ENCODE results near the gene FAM229B.
"Not testable (repeated sequence)": the region's sequence is repeated elsewhere in the genome, so short reads cannot be mapped to it uniquely, and the experiment has no call there.

FAM229B gene

DNA sequence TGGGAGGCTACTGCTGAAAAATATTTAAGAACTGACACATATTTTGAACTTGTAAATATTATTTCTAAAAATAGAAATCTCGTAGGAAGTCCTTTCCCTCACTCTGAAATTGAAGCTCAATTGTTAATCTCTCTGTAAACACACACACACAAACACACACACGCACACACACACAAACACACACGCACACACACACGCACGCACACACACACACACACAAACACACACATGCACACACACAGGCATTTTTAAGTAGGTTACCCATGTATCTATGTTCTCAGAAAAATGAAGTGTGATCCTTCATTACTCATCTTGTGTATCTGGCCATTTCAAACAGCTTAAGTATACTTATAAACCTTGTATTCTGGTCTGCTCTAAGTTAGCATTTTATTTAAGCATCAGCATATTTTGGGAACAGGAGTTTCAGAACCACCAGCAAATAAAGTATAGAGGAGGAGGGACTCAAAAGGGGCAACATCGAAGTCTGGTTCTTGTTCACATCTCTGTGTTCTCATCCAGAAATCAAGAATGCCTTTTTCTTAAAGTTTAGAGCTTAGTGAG is 21.9 kb upstream of the FAM229B start:
- DNase-seq, result no peak

GRCh38 chr6:112066606-112067005 is 20.8 kb upstream of the FAM229B start:
- no peak for DNase-seq

DNA sequence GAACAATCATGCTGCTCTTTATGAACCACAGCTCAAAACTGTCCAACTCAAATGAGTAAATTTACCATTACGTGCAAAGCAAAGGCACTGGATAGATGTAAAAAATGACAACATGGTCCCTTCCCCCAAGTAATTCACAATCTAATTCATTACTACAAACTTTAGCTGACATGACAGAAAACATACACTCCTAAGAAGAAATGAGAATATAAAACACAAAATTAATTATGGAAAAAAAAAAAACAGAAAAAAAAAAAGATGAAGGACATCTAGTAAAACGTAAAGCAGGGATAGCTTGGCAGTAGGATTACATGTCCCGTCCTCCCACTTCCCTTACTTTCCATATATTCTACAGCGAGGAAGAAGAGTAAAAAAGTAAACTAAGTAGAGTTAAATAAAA is 5.8 kb upstream of the FAM229B start:
- no peak for DNase-seq

DNA sequence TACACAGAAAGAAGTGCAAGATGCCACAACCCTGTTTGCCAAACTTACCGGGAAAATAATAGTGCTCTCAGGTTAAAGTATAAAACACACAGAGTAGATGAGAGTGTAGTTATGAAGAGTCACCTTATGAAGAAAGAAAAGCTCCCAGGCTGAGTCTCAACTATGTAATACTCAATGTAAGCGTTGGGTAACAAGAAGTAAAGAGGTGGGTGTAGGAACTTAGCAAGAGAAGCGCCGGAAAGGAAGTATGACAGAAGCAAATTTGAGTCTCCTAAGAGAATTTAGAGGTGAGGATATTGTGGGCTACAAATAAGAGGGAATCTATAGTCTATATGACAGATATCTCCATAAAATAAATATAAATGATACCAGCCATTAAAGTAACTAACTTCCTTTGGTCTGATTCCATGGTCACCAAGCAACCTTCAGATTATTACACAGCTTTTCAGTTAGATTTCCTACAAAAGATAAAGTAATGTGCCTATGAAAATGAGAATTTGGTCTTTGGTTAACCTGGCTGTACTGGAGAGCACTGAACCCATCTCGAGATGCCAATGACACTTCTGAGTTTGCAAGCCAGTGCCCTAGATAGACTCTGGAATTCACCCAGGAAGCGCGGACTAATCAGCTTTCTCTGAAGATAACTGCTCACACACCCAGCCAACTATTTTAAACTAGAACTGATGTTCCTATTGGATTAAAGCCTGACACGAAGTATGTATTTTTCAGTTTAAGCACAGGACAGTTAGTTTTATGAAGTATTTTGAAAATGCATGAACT is 1.9 kb upstream of the FAM229B start:
- no peak for DNase-seq

GRCh38 chr6:112086744-112087135 is 651 bp upstream of the FAM229B start:
- DNase-seq, result no peak

DNA sequence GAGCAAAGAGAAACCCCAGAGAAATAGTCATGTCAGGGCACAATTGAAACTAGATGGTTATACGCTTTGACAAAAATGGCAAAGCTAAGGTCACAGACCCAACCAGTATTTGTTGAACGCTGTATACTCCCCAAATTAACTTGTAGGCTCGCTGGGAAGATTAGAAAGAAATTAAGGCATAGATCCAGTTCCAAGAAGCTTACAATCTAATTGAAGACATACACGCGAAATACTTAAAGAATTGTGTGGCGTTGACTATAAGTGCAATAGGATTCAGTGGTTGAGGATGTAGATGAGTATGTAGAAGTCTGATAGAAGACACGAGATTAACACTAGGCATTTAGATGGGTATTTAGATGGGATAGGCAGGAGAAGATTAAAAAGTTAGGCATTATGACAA is 525 bp downstream of the FAM229B start:
- DNase-seq, result no peak

- DNase-seq, result no peak
These were observed 9.5 kb downstream of the FAM229B start for GRCh38 chr6:112096901-112097300.

DNA sequence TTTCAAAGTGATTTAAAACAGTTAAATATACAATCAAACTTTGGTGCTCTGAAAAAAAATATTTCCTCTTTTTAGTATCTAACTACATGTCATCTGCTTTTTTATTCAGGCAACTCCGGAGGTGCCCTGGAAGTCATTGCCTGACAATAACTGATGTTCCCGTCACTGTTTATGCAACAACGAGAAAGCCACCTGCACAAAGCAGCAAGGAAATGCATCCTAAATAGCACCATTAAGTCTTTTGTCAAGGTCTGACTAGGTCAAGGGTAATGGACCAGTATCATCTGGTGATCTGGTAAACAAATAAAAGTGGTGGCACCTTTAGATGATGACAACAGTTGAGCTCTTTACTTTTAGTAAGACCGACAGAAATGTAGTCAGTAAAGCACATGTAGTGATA is 13.2 kb downstream of the FAM229B start:
- DNase-seq, result no peak

- not testable (repeated sequence) for DNase-seq
These were observed 18.6 kb downstream of the FAM229B start for GRCh38 chr6:112106026-112106425.

DNA sequence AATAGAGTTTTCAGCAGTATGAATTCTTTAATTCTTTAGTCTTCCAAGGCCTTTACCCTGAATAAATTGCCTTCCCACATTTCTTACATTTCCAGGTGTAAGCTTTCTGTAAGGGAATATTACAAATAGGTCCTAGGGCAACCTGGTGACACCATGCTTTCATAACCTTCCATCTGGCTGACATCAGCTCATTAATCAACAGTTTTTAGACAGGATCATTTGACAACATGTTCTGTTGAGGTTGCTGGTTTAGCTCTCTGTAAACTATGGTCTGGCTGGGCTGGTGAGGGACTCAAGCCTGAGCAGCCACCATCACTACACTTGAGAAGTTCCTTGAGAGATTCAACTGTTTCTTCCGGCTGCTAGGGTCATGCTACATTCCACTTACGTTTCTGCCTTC is 19.2 kb downstream of the FAM229B start:
- no peak for DNase-seq

GRCh38 chr6:112109262-112109661 is 21.9 kb downstream of the FAM229B start:
- DNase-seq, result no peak

DNA sequence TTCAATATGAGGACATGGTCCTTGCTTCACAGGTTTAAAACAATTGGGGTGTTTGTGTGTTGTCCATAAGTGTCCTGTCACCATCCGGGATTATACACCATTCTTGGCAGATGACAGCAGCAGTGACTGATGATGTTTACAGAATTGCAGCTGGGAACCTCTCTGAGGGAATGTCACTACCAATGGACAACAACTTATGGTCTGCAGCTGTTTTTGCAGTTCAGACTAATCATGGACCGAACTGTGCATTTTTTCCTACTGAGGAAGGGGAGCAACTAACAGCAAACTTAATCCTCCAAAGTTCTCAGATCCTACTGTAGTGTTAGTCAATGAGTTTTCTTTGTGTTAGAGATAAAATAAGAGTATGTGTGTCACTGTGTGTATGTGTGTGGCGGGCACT is 26.0 kb downstream of the FAM229B start:
- DNase-seq, result no peak

DNA sequence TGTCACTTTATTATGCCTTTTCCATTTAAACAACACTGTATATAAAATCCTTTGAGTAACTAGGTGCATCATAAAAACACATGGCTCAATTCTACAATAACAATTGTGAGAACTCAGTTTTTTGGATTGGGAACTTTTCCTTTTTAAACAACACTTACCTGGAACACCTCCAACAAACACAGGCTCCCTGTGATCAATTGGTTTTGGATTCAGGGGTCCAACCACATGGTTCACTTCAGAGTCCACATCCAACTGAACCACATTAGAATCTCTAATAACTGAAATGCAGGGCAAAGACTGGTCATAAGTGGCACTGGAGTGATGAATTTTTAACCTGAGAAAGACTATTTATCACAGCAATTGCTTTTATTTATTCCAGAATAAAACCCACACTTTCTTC is 26.5 kb downstream of the FAM229B start:
- DNase-seq, result no peak

DNA sequence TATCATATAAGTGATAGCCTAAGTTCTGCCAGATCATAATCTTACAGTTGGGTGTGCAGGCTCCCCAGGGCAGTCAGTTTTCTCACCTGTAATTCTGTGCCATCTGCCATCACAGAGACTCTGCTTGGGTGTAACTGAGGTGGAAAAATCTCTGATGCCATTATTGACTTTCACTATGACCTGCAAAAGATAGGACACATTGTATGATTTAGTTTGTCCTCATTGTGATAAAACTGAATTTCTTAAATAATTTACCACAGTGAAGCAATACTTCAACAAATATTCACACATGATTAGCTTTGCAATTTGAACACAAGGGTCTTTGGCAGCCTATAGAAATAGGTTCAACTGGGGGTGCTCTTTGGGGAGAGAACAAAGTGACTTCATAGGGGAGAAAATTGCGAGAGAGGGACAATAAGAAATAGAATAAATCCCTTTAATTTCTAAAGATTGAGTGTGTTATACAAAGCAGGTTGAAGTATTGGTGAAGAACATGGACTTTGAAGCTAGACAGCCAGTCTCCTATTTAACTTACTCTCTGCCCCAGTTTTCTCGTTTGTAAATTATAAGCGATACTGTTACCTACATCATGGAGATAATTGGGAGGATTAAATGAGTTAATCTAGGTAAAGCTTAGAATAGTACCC is 27.3 kb downstream of the FAM229B start:
- no peak for DNase-seq

GRCh38 chr6:112116221-112116620 is 28.8 kb downstream of the FAM229B start:
- DNase-seq, result no peak

DNA sequence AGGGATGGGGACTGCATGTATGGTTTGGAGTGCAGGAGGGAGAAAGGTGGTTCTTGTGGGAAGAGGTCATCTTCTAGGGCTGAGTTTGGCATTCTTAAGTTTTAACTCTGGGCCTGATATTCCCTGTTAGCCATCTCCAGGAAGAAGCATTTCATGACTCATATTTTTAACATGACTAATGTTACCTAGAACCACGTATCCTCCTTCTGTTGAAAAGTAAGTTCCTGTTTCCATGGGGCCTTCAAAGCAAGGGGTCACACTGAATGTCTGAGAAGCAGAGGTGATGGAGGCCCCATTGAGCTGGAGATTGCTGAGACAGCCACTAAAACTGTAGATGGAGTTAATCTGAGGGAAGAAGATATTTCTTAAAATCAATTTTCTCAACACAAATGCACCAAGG is 30.2 kb downstream of the FAM229B start:
- DNase-seq, result no peak

GRCh38 chr6:112118034-112118433 is 30.6 kb downstream of the FAM229B start:
- DNase-seq, result no peak

DNA sequence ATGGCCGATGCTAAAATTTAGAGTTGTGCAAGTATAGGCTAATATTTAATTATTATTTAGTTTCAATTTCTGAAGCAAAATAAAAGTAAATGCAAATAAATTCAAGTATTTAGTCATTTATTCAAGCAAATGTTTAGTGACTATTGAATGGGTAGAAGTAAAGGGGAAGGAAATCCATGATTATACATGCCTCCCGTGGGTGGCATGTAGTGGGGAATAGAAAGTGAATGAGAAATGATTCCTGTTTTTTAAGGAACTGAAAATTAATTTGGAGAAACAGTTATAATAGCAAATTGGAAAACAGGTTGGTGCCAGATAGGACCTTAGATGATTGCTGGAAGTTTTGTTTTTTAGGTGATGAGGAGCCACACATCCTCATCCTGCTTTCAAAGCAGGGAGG is 35.4 kb downstream of the FAM229B start:
- DNase-seq, result no peak

DNA sequence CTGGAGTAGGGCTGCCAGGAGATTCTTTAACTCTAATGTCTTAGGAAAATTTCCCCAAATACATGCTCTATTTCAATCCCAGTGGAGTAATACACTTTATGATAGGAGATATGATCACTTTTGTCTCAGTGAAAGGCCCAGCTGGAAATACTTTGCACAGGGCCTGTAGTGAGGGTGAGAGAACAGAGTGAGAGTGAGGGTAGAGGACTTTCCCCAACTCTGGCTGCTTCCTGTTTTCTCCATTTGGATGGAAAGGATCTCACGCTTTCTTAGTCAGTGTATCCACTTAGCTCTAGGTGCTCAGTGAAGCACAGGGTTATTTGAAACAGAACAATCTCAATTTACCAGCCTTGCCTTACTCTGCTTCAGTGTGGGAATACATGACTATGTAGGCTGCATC is 36.6 kb downstream of the FAM229B start:
- DNase-seq, result no peak

- no peak for DNase-seq
These were observed 40.8 kb downstream of the FAM229B start for GRCh38 chr6:112128208-112128607.

DNA sequence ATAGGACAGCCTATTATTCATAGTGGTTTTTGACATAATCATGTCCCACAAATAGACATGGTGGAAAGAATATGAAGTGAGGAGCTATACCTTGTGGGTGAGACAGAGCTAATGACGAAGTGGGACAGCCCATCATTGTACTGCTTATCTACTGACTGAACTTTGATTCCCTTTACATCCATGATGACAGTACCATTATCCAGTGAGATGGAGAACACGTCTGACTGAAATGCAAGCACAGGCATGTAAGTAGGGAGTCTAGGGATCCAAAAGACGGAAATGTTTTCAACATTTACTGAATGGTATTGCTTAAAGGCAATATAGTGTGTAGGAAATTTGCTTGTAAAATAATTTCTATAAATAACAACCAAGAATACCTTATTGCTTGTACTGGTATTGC is 43.5 kb downstream of the FAM229B start:
- no peak for DNase-seq

DNA sequence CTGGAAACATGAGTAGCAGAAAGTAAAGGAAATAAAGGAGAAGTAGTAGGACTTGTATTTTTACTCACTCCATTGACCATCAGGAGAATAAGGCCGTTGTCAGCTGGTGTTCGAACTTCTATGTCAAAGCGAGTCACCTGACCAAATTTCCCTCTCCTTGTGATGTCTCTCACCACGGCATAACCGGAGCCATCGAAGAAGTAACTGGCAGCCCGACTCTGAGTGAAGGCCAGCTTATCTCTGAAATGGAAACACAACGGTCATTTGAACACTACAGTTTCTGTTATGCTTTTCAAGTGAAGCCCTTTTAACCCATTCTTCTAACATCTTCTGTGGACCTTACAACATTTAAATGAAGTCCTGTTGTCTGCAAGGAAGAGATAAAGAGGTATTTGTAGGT is 51.7 kb downstream of the FAM229B start:
- DNase-seq, result no peak

GRCh38 chr6:112141707-112142106 is 54.3 kb downstream of the FAM229B start:
- DNase-seq, result no peak

DNA sequence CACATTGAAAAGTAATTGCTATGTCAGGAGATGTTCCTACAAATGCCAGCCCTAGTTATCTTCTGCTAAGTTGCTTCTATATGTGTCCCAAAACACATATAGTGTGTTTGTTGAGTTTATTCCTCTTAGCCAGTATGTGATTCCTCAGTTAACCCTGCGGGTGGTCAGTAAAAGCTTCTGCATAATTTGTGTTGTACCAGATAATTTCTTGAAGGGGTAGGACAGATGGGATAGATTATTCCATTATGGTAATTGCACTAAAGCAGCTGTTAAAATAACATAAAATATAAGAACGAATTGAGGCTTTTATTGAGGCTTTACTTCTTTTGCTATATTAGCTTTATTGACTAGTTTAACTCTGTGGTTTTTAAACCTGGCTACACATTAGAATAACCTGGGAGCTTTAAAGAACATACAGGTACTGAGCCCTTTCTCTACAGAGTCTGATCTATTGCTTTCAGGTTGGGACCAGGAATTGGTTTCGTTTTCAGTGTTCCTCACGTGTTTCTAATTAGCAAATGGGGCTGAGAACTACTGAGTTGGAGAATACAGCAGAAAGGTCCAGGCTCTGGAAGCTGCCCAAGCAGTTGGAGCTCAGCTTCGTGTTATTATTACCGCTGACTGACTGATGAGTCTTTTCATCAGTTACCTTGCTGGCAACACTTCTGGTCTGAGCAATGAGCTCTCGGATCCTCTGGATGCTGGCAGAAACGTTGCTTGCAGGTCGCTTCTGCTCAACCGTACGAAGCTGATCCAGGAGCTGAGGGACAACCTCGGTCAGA is 56.9 kb downstream of the FAM229B start:
- DNase-seq, result no peak
